IMR-90 (cell line): ENCODE data around the gene ZNF277. TPM values are rescaled to one million over a fixed set of nuclear protein-coding genes. Genes with fewer than 3 reads are reported as not detected.

ENCODE experiments used
- ATAC-seq: fragments of 200-7000 bp; cut with Tn5 transposase; 2 replicates; pipeline ENCODE4 v1.9.1; 2020; ENCODE audit warnings: low read depth, mild to moderate bottlenecking, moderate library complexity
- BruUV-seq: library from RNA; stranded (reverse); fragments of 400-500 nt; replicated peaks from 2 replicates; lab custom pipeline; 2021; lab: Mats Ljungman, UMichigan
- CTCF ChIA-PET: fragments of 300-600 bp; formaldehyde crosslinking; extraction: SDS; loops from one replicate; lab custom pipeline; 2021; ENCODE audit warnings: antibody characterized with exemption; lab: Yijun Ruan, JAX
- POLR2A ChIA-PET: fragments of 300-600 bp; sonication (Branson Sonifier 250); formaldehyde crosslinking; loops from one replicate; lab custom pipeline; 2022; ENCODE audit warnings: antibody characterized with exemption; ENCODE audit not compliant: unreplicated experiment; lab: Charles Lee
- DNase-seq: peaks from one replicate; pipeline ENCODE4 v3.0.0; 2013
- H2AFZ ChIP-seq: replicated peaks from 2 replicates; pipeline ENCODE3; 2013; ENCODE audit warnings: low read length, mild to moderate bottlenecking; ENCODE audit not compliant: poor library complexity
- H2AK5ac ChIP-seq: 2 replicates; pipeline ENCODE4 v1.6.1; 2013; ENCODE audit warnings: low read depth, low read length, inconsistent platforms
- H2AK9ac ChIP-seq: replicated peaks from 2 replicates; pipeline ENCODE3; 2013; ENCODE audit warnings: mild to moderate bottlenecking, low read depth, low read length, moderate library complexity; ENCODE audit not compliant: poor library complexity
- H2BK120ac ChIP-seq: 2 replicates; pipeline ENCODE4 v1.6.1; 2013; ENCODE audit warnings: low read depth, low read length, inconsistent platforms
- H2BK15ac ChIP-seq: 3 replicates; pipeline ENCODE4 v1.6.1; 2013; ENCODE audit warnings: low read depth, low read length, inconsistent platforms
- H2BK20ac ChIP-seq: 2 replicates; pipeline ENCODE4 v1.6.1; 2013; ENCODE audit warnings: low read depth, mild to moderate bottlenecking, inconsistent platforms, low read length, moderate library complexity
- H2BK5ac ChIP-seq: 2 replicates; pipeline ENCODE4 v1.6.1; 2013; ENCODE audit warnings: mild to moderate bottlenecking, low read depth, low read length, inconsistent platforms; ENCODE audit not compliant: poor library complexity, severe bottlenecking
- H3K14ac ChIP-seq: replicated peaks from 2 replicates; pipeline ENCODE4 v1.6.1; 2013; ENCODE audit warnings: low read depth, low read length, inconsistent platforms
- H3K18ac ChIP-seq: 2 replicates; pipeline ENCODE4 v1.6.1; 2013; ENCODE audit warnings: low read depth, low read length, control low read depth
- H3K23ac ChIP-seq: 2 replicates; pipeline ENCODE4 v1.6.1; 2013; ENCODE audit warnings: low read depth, low read length, inconsistent platforms
- H3K27ac ChIP-seq: 2 replicates; pipeline ENCODE4 v1.5.1; 2013; ENCODE audit warnings: mild to moderate bottlenecking, control low read depth, low read length; ENCODE audit not compliant: insufficient read depth
- H3K27me3 ChIP-seq: 2 replicates; pipeline ENCODE4 v1.6.1; 2013; ENCODE audit warnings: low read length; ENCODE audit not compliant: control insufficient read depth, insufficient read depth
- H3K36me3 ChIP-seq: 2 replicates; pipeline ENCODE4 v1.6.1; 2013; ENCODE audit warnings: low read length, mixed read lengths; ENCODE audit not compliant: control insufficient read depth, insufficient read depth
- H3K4ac ChIP-seq: 2 replicates; pipeline ENCODE4 v1.6.1; 2013; ENCODE audit warnings: low read depth, low read length, inconsistent platforms
- H3K4me1 ChIP-seq: 2 replicates; pipeline ENCODE4 v1.6.1; 2013; ENCODE audit warnings: low read length, mixed read lengths; ENCODE audit not compliant: control insufficient read depth, insufficient read depth
- H3K4me2 ChIP-seq: 2 replicates; pipeline ENCODE4 v1.6.1; 2013; ENCODE audit warnings: low read depth, mild to moderate bottlenecking, control low read depth, low read length, moderate library complexity
- H3K4me3 ChIP-seq: 2 replicates; pipeline ENCODE4 v1.5.1; 2013; ENCODE audit warnings: low read depth, mild to moderate bottlenecking, control low read depth, low read length, moderate library complexity; ENCODE audit not compliant: insufficient read depth
- H3K56ac ChIP-seq: 2 replicates; pipeline ENCODE4 v1.6.1; 2013; ENCODE audit warnings: low read length, inconsistent platforms; ENCODE audit not compliant: insufficient read depth; ENCODE audit errors: extremely low read depth
- H3K79me1 ChIP-seq, 2 experiments: 2 replicates each; pipeline ENCODE4 v1.6.1; 2013; ENCODE audit warnings: low read length in 2 of 2, inconsistent platforms in 1 of 2, low read depth in 1 of 2
- H3K9ac ChIP-seq: 2 replicates; pipeline ENCODE4 v1.6.1; 2013; ENCODE audit warnings: low read depth, low read length, control low read depth
- H3K9me1 ChIP-seq: 2 replicates; pipeline ENCODE4 v1.6.1; 2013; ENCODE audit warnings: low read length, inconsistent platforms; ENCODE audit not compliant: insufficient read depth
- H3K9me3 ChIP-seq: 2 replicates; pipeline ENCODE4 v1.6.1; 2013; ENCODE audit warnings: low read length; ENCODE audit not compliant: control insufficient read depth, insufficient read depth
- H4K20me1 ChIP-seq: 2 replicates; pipeline ENCODE4 v1.6.1; 2013; ENCODE audit warnings: low read length, inconsistent platforms; ENCODE audit not compliant: insufficient read depth
- H4K5ac ChIP-seq: 2 replicates; pipeline ENCODE4 v1.6.1; 2013; ENCODE audit warnings: mild to moderate bottlenecking, low read depth, low read length, control low read depth
- H4K8ac ChIP-seq, 2 experiments: 2 replicates each; pipeline ENCODE4 v1.6.1; 2013; ENCODE audit warnings: low read depth in 2 of 2, low read length in 2 of 2, control low read depth in 1 of 2, inconsistent platforms in 1 of 2
- H4K91ac ChIP-seq: 2 replicates; pipeline ENCODE4 v1.6.1; 2013; ENCODE audit warnings: low read depth, low read length, inconsistent platforms; ENCODE audit not compliant: insufficient read depth
- BHLHE40 ChIP-seq: fragments of 150-350 bp; IDR thresholded peaks from 2 replicates; pipeline ENCODE4 v1.6.1; 2016; ENCODE audit warnings: mild to moderate bottlenecking, low read depth, low read length
- CHD1 ChIP-seq: IDR thresholded peaks from 2 replicates; pipeline ENCODE4 v1.6.1; 2012; ENCODE audit warnings: low read depth, low read length, improper control_type of control experiment
- ELK1 ChIP-seq: fragments of 150-350 bp; IDR thresholded peaks from 2 replicates; pipeline ENCODE4 v1.6.1; 2016; ENCODE audit warnings: low read depth, mild to moderate bottlenecking, low read length, moderate library complexity, borderline replicate concordance
- MAZ ChIP-seq: IDR thresholded peaks from 2 replicates; pipeline ENCODE4 v1.6.1; 2012; ENCODE audit warnings: low read depth, mild to moderate bottlenecking, low read length, improper control_type of control experiment, moderate library complexity, borderline replicate concordance
- MXI1 ChIP-seq: IDR thresholded peaks from 2 replicates; pipeline ENCODE4 v1.6.1; 2012; ENCODE audit warnings: low read depth, mild to moderate bottlenecking, low read length, moderate library complexity, borderline replicate concordance
- NFE2L2 ChIP-seq: fragments of 150-350 bp; IDR thresholded peaks from 2 replicates; pipeline ENCODE4 v1.6.1; 2016; ENCODE audit warnings: low read depth, mild to moderate bottlenecking, low read length
- POLR2A ChIP-seq: IDR thresholded peaks from 2 replicates; pipeline ENCODE4 v1.6.1; 2012; ENCODE audit warnings: mild to moderate bottlenecking, low read depth, low read length
- RCOR1 ChIP-seq: IDR thresholded peaks from 2 replicates; pipeline ENCODE4 v1.6.1; 2012; ENCODE audit warnings: mild to moderate bottlenecking, low read length, improper control_type of control experiment; ENCODE audit not compliant: insufficient replicate concordance
- SMC3 ChIP-seq: fragments of 150-350 bp; IDR thresholded peaks from 2 replicates; pipeline ENCODE4 v1.6.1; 2016; ENCODE audit warnings: low read depth, mild to moderate bottlenecking, antibody characterized with exemption, low read length, moderate library complexity
- WGBS, 2 experiments: methylation state at CpG; one replicate each; pipeline versions ENCODE4 v1.1.5 to v1.1.7; 2013; ENCODE audit warnings: missing lambda C conversion rate in 2 of 2; ENCODE audit not compliant: insufficient read length in 1 of 2; ENCODE audit errors: extremely low coverage in 2 of 2; 5-methylcytosine and 5-hydroxymethylcytosine counted together
- dilution Hi-C: fragments of 300-500 bp; cut with HindIII; formaldehyde crosslinking; loops from one replicate; pipeline ENCODE4 v1.14.3; 2018; ENCODE audit warnings: low sequenced_read_pairs; ENCODE audit not compliant: unreplicated experiment
- in situ Hi-C: fragments of 300-500 bp; cut with MboI; formaldehyde crosslinking; loops from 3 replicates; pipeline ENCODE4 v1.14.3; 2019; ENCODE audit warnings: low sequenced_read_pairs, inconsistent platforms, mixed read lengths
- intact Hi-C: fragments of 100-400 bp; cut with micrococcal nuclease; formaldehyde crosslinking; loops from 2 replicates; pipeline ENCODE4 v1.10.0; 2022
- polyA plus RNA-seq, 3 experiments: library from polyadenylated mRNA; depleted of rRNA; stranded (reverse); fragments of >200 nt; gene quantifications; 2 replicates each; pipeline ENCODE4 v1.2.3, GENCODE V29; 2012; ENCODE audit warnings: low replicate concordance in 1 of 3
- total RNA-seq: library from RNA; depleted of rRNA; stranded (reverse); fragments of >200 nt; gene quantifications from 2 replicates; pipeline ENCODE4 v1.2.3, GENCODE V29; 2012

The ZNF277 gene
- total and polyA plus RNA-seq, 2 of the 4 experiments (the other 2 are of a cell fraction), result 7.3 to 21.3 TPM

GRCh38 chr7:112267944-112268691 is 61.6 kb downstream of the ZNF277 start:
- in situ Hi-C loops, result no loop called here
- Histone ChIP-seq H3K27ac (no peak overlapping the region), H3K4me2 (no peak overlapping the region), H2AK5ac (no peak overlapping the region), H2BK15ac (no peak overlapping the region), H3K9me1 (no peaks in the 10 kb centered on the region), H3K9ac (no peak overlapping the region), H2BK20ac (no peak overlapping the region), H3K79me1 (peaks cover 20 to 27% of the 10 kb centered on the region in 2 experiments), H3K4me1 (0 out of 2 replicates have a peak, but pooled peaks cover under 1% of the 10 kb centered on the region), H2AK9ac (no peak overlapping the region), H4K91ac (no peak overlapping the region), H2AFZ (no peak overlapping the region), H3K56ac (no peak overlapping the region), H3K18ac (no peak overlapping the region), H3K9me3 (no peaks in the 10 kb centered on the region), H3K23ac (no peak overlapping the region), H2BK120ac (no peak overlapping the region), H3K14ac (no peak overlapping the region), H2BK5ac (no peak overlapping the region), H3K36me3 (no peaks in the 10 kb centered on the region), H4K20me1 (peaks cover 8% of the 10 kb centered on the region), H4K8ac (no peak overlapping the region), H3K4ac (no peak overlapping the region), H3K27me3 (no peaks in the 10 kb centered on the region), H3K4me3 (no peak overlapping the region), H4K5ac (no peak overlapping the region)
- CTCF ChIA-PET, result interaction anchor here (0.7 kb wide), 1 partner anchor 159 kb away, joined by 4 read pairs; no protein-coding TSS in a partner anchor
- TF ChIP-seq CHD1, result no peak
- no peak for TF ChIP-seq SMC3
- no peak for TF ChIP-seq POLR2A
- no peak for TF ChIP-seq NFE2L2
- no peak for TF ChIP-seq ELK1
- no peak for TF ChIP-seq BHLHE40
- TF ChIP-seq MXI1, result no peak
- no peak for TF ChIP-seq RCOR1
- no peak for TF ChIP-seq MAZ
- ATAC-seq (no peak), DNase-seq (no peak)
- no CpG with 5 or more reads among the region's 1 CpG for WGBS, 2 experiments
- dilution Hi-C loops, result no loop called here
- intact Hi-C loops, result no loop called here
- POLR2A ChIA-PET, result no interaction called here
- BruUV-seq, result no TSS peak
